Adipose tissue (tissue), 3 donors: ENCODE data around the gene NPAS1. TPM values are rescaled to one million over a fixed set of nuclear protein-coding genes. Genes with fewer than 3 reads are reported as not detected.
"Not testable (repeated sequence)": the region's sequence is repeated elsewhere in the genome, so short reads cannot be mapped to it uniquely, and the experiment has no call there.

Experiments used
- H3K27ac ChIP-seq: one replicate; pipeline ENCODE4 v1.5.1; 2013; ENCODE audit warnings: low read depth, low read length
- WGBS, 3 donors: extraction: QIAGEN DNeasy Blood & Tissue Kit; methylation state at CpG; one replicate each; pipeline ENCODE4 v1.1.7; 2013; 5-methylcytosine and 5-hydroxymethylcytosine counted together
- polyA plus RNA-seq, 3 donors: library from polyadenylated mRNA; stranded (reverse); fragments of 200-250 nt; gene quantifications; one replicate each; pipeline ENCODE4 v1.2.3, GENCODE V29; 2013
- donor health status: healthy with polysubstance abuse.
- donor health status: Bipolar disorder and iron deficiency.
- donor health status: healthy.

Gene NPAS1
- polyA plus RNA-seq, 3 donors: 0.15 to 1.6 (median 0.48) TPM

DNA sequence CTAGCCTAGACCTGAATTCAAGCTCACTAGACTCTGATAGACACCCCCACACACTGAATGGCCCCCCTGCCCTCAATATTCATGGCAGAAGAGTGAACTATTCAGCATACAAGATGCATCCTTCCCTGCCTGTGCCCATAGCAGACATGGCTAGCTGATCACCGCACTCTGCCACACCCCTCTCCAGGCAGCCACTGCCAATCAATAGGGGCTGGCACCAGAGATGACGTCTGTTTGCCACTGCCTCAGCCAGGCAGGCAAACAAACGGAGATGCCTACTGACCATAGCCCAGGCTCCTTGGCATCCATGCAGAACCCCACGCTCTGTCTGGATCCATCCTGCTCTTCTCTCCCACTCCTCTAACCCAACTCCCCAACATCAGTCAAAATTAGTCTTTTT is 13.8 kb upstream of the NPAS1 start:
- H3K27ac ChIP-seq: no peak overlapping the region
- 72 to 88% (median 84%) methylated on average over 4 of the region's 4 CpGs for WGBS, 3 donors

DNA sequence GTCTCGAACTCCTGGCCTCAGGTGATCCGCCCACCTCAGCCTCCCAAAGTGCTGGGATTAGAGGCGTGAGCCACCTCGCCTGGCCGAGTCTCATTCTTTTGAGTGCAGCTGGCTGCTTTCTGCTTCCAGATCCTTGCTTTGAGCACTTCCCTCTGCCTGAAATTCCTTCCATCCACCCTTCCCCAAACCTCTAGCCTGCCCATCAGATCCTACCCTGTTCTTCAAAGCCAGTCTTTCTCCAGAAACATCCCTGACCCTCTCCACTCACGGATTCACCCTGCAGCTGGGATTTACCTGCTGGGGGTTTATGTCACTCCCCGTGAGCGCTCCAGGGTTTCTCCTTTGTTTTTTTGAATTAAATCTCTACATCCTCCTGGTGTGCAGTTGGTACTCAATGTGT is 13.1 kb upstream of the NPAS1 start:
- H3K27ac ChIP-seq: no peak overlapping the region
- 64 to 71% (median 70%) methylated on average over 8 of the region's 8 CpGs for WGBS, 3 donors

DNA sequence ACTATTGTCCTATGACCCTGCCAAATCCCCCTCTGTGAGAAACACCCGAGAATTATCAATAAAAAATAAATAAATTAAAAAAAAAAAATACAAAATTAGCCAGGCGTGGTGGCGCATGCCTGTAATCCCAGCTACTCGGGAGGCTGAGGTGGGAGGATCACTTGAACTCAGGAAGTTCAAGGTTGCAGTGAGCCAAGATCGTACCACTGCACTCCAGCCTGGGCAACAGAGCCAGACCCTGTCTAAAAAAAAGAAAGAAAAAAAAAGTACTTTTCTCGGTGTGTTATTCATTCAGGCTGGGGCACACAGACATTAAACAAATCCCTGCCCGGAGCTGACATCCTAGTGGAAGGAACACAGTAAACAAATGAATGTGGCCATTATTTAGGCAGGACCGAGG is 9.1 kb upstream of the NPAS1 start:
- 70 to 84% (median 78%) methylated on average over 8 of the region's 8 CpGs for WGBS, 3 donors
- not testable (repeated sequence) for H3K27ac ChIP-seq

DNA sequence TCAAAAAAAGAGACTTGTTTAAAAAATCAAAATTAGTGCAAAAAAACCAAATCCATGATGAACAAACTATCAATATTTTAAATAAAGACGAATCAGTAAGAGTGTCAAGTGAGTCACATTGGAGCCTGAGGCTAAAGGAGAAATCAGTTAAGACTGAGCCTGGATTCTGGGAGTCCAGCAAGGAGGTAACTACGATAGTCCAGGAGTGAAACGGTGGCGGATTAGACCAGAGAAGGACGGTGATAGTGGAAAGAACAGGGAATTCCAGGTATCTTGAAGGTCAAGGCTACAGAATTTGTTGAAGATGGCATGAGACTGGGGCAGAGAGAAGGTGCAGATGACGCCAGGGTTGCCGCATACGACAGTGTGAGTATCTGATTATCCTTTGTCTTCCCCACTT is 7.0 kb upstream of the NPAS1 start:
- 23 to 28% (median 28%) methylated on average over 8 of the region's 8 CpGs for WGBS, 3 donors
- H3K27ac ChIP-seq: no peak overlapping the region

DNA sequence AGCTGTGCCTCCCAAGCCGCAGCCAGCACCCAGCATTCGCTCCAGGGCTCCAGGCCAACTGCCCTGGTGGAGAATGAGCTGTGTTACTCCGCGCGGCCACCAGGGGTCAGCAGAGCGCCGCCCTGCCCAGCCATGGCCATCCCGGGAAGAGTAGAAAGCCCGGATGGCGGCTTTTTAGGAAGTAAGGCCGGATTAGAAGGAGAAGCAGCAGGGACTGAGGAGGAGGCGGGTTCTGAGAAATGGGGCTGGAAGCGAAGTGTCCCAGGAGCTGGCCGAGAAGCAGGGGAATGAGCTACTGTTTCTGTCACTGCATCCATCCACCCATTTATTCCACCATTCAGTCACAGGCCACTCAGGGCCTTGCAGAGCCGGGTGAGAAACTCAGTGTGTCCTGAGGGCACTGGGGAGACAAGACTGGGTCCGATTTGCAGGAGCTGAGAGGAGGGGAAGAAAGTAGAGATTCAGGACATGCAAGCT is 6.6 kb upstream of the NPAS1 start:
- WGBS, 3 donors: 8 to 11% (median 9%) methylated on average over 16 of the region's 16 CpGs
- H3K27ac ChIP-seq: no peak overlapping the region

DNA sequence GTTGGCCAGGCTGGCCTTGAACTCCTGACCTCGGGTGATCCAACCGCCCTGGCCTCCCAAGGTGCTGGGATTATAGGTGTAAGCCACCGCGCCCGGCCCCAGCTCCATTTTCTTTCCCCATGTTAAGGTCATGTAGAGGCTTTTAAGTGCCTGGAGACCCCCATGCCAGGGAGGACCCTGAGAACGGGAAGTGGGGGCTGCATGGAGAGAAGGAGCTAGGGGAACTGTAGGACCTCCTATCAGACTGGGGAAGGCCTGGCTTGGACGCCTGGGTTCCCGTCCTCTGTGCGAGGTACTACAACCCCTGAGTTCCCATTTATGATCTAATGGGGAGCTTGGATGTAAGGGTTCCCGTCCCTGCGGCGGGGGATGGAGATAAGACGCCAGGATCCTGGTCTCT is 714 bp upstream of the NPAS1 start:
- H3K27ac ChIP-seq: no peak overlapping the region
- 49 to 53% (median 51%) methylated on average over 13 of the region's 13 CpGs for WGBS, 3 donors

DNA sequence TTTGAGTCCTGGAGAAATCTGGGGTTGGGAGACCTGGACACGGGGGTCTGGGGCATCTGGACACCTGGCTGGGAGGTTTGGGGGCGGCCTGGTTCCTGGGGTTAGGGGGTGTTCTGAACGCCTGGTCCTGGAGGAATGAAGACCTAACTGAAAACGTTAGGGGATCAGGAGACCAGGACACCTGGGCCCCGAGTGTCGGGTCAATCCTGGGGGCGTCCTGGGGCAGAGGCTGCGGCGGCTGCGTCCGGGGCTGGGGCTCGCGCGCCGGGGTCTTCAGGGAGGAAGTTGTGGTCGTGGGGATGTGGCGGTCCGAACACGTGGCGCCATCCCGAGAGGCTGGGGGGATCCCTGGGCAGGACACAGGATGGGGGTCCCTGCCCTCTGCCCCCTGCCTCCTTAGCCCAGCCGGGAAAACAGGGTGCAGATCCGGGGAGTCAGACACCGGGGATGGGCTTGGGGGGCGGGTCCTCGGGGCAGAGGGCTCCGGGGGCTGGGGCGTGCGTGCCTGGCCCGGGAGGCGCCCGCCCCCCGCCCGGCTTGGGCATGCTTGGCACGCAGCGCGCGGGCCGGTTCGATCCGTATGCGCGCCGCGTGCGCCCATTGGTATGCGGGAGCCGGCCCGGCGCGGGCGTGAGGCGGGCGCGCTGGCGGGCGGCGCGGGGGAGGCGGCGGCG is 632 bp downstream of the NPAS1 start:
- 2 to 4% (median 2%) methylated on average over 28 to 62 of the region's 62 CpGs for WGBS, 3 donors

DNA sequence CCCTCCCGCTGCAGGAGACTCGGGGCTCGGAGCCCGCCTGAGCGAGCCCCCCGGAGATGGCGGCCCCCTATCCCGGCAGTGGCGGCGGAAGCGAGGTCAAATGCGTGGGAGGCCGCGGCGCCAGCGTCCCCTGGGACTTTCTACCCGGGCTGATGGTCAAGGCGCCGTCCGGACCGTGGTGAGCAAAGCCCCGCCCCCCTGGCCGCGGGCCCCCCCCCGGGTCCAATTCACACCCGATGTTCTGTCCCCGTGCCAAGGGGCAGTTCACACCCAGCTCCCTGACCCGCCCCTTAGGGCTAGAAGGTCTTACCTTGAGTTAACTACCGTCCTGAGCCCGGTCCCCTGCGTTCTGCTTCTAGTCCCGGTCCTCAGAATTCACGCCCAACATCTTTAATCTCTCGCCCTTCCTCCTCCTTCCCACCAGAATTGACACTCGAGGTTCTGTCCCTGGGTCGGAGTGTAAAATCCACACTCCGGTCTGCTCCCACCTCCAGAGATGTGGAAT is 1.4 kb downstream of the NPAS1 start:
- 2 to 3% (median 2%) methylated on average over 34 to 37 of the region's 37 CpGs for WGBS, 3 donors
- no peak overlapping the region for H3K27ac ChIP-seq

More for the DNA sequence above, 632 bp downstream of the NPAS1 start:
- H3K27ac ChIP-seq: no peak overlapping the region

DNA sequence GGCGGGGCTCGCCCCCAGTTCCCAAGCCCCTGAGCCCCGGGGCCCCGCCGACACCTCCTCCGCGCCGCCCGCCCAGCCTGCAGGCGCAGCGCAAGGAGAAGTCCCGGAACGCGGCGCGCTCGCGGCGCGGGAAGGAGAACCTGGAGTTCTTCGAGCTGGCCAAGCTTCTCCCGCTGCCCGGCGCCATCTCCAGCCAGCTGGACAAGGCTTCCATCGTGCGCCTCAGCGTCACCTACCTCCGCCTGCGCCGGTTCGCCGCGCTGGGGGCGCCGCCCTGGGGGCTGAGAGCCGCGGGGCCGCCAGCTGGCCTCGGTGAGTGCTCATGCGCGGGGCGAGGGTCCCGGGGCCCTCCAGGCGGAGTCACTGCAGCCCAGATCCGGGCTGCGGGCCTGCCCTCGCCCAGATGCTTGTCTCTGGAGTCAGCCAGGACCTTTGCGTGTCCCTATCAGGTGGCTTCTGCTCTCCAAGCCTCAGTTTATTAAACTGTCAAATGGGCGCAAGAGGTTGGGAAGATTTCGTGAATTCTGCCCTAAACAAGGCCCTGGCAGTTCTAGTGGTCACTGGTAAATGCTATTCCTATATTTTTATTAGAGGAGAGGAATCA is 2.0 kb downstream of the NPAS1 start:
- WGBS, 3 donors: 7 to 8% (median 7%) methylated on average over 39 to 50 of the region's 50 CpGs
- H3K27ac ChIP-seq: no peak overlapping the region

DNA sequence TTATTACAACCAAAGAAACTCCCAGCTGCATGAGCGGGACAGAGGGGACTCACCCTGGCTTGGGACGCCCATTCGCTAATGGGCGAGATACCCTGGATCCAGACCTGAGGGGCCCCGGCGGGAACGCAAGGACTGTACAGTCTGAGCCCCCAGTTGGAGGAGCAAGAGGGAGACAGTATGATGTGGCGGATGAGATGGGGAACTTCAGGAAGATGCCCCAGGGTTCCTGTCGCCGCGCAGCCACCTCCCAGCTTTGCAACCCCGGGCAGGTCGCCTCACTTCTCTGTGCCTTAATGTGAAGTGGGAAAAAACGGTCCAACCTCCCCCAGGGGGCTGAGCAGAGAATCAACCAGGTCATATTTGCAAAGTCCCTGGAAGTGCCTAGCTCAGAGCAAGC is 2.5 kb downstream of the NPAS1 start:
- WGBS, 3 donors: 30 to 39% (median 38%) methylated on average over 14 of the region's 14 CpGs
- H3K27ac ChIP-seq: no peak overlapping the region

DNA sequence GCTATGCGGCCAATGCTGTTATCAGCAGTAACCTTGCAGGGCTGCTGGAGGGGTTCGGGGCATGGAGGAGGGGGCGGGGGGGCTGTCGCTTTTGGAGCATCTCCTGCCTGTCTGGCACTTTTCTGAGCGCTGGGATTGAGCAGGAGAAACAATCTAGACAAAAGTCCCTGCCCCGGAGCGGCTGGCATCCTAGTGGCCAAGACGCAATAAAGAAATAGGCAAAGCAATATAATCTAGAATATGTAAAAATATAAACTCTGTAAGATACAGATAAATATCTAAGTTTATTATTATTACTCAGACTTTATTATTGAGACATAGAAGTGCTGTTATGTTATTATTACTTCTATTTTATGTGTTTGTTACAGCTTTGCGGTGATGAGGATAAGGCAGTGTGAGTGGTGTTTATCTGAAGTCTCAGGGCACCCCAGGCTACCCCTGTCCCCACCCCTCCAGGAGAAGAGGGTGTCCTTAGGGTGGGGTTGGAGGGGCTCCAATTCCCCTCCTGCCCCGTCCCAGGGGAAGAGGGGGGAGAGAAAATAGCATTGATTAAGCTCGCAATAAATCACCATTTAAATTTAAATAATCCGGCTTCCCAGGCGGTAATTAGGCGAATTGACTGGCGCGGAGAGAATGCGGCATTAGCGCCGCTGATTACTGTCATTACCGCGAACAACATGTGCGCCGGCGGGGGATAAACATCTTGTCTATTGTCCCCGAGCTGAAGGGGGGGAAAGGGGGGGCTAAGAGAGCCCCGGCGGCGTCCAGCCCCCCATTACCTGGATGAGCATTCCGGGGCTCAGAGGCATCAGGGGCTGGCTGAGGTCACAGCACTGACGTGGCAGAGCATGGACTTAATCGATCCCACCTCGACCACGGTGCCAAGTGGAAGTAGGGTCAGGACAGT is 3.2 kb downstream of the NPAS1 start:
- WGBS, 3 donors: 7 to 11% (median 9%) methylated on average over 33 of the region's 33 CpGs
- no peak overlapping the region for H3K27ac ChIP-seq

DNA sequence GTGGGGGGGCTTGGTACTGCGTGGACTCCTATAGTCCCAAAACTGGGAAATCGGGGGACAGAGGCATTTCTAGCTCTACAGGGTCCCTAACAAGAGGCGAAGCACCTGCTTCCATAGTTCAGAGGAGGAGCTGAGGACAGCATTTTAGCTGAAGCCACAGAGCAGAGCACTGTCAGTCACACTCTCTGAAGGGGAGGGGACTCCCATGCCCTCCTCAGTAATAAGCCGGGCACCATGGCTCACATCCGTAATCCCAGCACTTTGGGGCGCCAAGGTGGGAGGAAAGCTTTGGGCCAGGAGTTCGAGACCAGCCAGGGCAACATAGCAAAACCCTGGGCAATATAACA is 3.8 kb downstream of the NPAS1 start:
- H3K27ac ChIP-seq: no peak overlapping the region
- WGBS, 3 donors: 28 to 42% (median 39%) methylated on average over 7 of the region's 7 CpGs

DNA sequence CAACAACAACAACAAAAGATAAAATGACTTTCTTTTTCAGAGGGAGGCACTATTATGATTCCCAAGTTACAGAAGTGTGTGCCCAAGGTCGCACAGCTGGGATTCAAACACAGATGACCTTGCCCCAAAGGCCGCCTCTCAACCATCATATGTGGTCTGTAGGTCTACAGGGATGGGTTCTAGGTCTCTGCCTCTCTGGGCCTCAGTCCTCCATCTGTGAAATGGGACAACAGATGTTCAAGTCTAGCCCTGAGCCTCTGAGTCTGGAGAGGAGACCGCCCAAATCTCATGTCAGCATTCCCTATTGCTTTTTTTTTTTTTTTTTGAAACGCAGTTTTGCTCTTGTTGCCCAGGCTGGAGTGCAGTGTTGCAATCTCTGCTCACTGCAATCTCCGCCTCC is 4.9 kb downstream of the NPAS1 start:
- WGBS, 3 donors: 58 to 78% (median 64%) methylated on average over 5 of the region's 5 CpGs

DNA sequence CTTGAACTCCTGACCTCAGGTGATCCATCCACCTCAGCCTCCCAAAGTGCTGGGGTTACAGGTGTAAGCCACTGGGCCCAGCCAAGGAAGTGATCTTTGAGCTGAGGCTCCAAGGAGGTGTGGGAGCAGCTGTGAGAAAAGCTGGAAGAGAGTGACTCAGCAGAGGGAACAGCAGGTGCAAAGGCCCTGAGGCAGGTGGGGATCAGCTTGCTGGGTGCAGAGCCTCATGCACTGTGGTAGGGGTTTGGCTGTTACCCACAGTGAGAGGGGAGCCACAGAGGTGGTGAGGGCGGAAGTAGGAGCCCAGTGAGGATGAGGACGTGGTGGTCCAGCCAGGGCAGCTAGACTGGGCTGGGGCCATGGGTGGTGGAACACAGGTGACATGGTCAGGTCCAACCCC is 6.5 kb downstream of the NPAS1 start:
- H3K27ac ChIP-seq: no peak overlapping the region
- 83 to 96% (median 86%) methylated on average over 2 of the region's 2 CpGs for WGBS, 3 donors

More for the DNA sequence above, 4.9 kb downstream of the NPAS1 start:
- no peak overlapping the region for H3K27ac ChIP-seq

DNA sequence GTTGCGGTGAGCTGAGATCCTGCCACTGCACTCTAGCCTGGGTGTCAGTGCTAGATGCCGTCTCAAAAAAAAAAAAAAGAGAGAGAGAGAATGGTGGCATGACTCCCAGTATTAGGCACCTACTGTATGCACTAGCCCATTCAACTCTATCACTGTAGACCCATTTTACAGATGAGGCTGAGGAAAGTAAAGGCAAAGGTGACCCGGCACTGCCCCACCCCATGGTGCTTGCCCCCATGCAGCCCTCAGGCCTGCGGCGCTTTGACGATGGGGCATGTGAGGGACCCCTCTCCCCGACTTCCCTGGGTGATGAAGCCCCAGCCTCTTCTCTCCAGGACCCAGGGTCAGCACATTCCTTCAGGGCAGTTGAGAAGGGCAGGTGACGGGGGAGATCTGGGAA is 7.3 kb downstream of the NPAS1 start:
- 88 to 95% (median 92%) methylated on average over 7 to 8 of the region's 8 CpGs for WGBS, 3 donors
- no peak overlapping the region for H3K27ac ChIP-seq

DNA sequence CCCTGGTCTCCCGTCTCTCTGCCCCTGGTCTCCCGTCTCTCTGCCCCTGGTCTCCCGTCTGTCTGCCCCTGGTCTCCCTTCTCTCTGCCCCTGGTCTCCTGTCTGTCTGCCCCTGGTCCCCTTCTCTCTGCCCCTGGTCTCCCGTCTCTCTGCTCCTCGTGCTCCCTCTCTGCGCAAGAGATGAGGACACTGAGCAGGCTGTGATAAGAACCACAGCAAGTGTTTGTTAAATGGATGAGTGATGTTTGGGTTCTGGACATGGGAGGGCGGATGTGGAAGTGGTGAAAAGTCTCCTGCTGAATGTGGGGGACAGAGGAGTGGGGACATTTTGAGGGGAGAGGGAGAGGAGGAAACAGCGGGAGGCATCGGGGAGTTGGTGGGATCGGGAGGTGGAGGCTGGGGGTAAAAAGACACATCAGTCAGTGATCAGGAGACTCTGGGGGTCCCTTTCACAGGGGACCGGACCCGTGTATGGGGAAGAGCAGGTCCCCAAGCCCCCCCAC is 8.0 kb downstream of the NPAS1 start:
- H3K27ac ChIP-seq: no peak overlapping the region
- WGBS, 3 donors: 28 to 30% (median 29%) methylated on average over 9 to 12 of the region's 12 CpGs

DNA sequence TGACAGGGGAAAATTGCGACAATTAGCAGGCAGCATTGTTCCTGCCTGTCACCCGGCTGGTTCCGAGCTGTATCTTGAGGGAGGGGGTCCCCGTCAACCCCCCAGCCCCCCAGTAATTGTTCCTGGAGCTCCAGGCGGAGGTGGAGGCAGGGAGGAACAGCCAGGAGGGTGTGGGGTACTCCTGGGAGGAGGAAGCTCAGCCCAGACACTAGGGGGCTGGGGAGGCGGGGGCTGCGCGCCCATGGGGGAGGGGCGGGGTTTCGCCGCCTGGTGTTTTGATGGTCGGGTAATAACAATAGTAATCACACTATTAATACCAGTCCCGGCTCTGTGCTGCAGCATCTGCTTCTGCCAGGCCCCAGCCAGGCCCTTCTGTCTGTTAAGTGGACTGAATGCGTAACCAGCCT is 8.6 kb downstream of the NPAS1 start:
- 8 to 13% (median 12%) methylated on average over 13 to 14 of the region's 14 CpGs for WGBS, 3 donors
- no peak overlapping the region for H3K27ac ChIP-seq

DNA sequence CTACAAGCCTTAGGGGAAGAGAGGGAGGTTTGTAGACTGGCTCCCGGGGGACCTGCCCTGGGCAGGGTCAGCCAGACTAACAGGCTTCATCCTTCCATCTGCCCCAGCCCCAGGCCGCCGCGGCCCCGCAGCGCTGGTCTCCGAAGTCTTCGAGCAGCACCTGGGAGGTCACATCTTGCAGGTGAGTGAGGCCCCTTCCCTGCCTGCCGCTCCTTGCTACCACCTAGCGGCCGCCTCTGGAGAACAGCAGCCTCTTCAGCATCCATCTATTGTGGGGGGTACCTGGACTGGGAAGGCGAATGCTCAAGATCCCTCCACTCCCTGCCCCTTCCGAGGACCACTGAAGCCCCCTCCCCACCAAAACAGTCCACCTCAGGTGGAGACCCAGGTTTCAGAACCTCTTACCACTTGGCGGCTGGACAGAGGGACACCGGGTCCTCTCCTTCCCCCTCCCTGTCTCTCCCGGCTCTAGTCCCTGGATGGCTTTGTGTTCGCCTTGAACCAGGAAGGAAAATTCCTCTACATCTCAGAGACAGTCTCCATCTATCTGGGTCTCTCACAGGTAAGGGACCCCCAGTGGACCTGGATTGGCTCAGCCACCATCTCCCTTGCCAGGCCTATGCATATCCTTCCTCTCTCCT is 12.7 kb downstream of the NPAS1 start:
- WGBS, 3 donors: 15 to 20% (median 18%) methylated on average over 17 of the region's 17 CpGs
- H3K27ac ChIP-seq: no peak overlapping the region
